ENCODE measurements around the gene NEUROD4. TPM values are rescaled to one million over a fixed set of nuclear protein-coding genes. Genes with fewer than 3 reads are reported as not detected.
A peak's percentile ranks its signal among the peaks of the same experiment; 100 is the strongest.
"Not testable (repeated sequence)": the region's sequence is repeated elsewhere in the genome, so short reads cannot be mapped to it uniquely, and the experiment has no call there.

The NEUROD4 gene
- total RNA-seq, 4 donors from 2014 or later: not detected

GRCh38 chr12:54984658-54985376 is 35.0 kb upstream of the NEUROD4 start, which contains the start of gene TESPA1:
Gene TESPA1, minus strand, starts transcription at chr12:54984762. Its CDS starts 10,200 bp downstream, at chr12:54974562.
- no peak within 1 kb of the TSS for H3K4me3 ChIP-seq (replicated peaks in 1 of 3)

GRCh38 chr12:54986773-54987172 is 33.0 kb upstream of the NEUROD4 start:
- peaks cover 16 to 27% of the 10 kb centered on the region in 2 donors for H3K4me1 ChIP-seq
- H3K27ac ChIP-seq; intact Hi-C loops (cut with DNase I); H3K27me3 ChIP-seq; H3K36me3 ChIP-seq; H3K4me3 ChIP-seq (replicated peaks in 1 of 3); H3K9me3 ChIP-seq; DNase-seq: not testable (repeated sequence)
- 94 to 96% methylated on average over 3 of the region's 3 CpGs for WGBS, 2 donors

More at GRCh38 chr12:54984658-54985376, 35.0 kb upstream of the NEUROD4 start, which contains the start of gene TESPA1:
- intact Hi-C loops (cut with DNase I): no loop called here
- no peak for TF ChIP-seq POLR2A (IDR thresholded peaks at IDR 0.05)
- TF ChIP-seq, protein P1, sequence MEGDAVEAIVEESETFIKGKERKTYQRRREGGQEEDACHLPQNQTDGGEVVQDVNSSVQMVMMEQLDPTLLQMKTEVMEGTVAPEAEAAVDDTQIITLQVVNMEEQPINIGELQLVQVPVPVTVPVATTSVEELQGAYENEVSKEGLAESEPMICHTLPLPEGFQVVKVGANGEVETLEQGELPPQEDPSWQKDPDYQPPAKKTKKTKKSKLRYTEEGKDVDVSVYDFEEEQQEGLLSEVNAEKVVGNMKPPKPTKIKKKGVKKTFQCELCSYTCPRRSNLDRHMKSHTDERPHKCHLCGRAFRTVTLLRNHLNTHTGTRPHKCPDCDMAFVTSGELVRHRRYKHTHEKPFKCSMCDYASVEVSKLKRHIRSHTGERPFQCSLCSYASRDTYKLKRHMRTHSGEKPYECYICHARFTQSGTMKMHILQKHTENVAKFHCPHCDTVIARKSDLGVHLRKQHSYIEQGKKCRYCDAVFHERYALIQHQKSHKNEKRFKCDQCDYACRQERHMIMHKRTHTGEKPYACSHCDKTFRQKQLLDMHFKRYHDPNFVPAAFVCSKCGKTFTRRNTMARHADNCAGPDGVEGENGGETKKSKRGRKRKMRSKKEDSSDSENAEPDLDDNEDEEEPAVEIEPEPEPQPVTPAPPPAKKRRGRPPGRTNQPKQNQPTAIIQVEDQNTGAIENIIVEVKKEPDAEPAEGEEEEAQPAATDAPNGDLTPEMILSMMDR (IDR thresholded peaks at IDR 0.05): no peak
- Histone ChIP-seq H3K27ac (peak within 1 kb of the TSS; percentile 15 to 56 (median 19)), H3K27me3 (no peaks in the 10 kb centered on the region), H3K9me3 (no peaks in the 10 kb centered on the region), H3K4me1 (peaks cover 16 to 27% of the 10 kb centered on the region in 2 donors), H3K36me3 (no peaks in the 10 kb centered on the region)
- WGBS, 2 donors: 22 to 29% methylated on average over 10 to 12 of the region's 12 CpGs
- peak; percentile 32 to 55 for DNase-seq

DNA sequence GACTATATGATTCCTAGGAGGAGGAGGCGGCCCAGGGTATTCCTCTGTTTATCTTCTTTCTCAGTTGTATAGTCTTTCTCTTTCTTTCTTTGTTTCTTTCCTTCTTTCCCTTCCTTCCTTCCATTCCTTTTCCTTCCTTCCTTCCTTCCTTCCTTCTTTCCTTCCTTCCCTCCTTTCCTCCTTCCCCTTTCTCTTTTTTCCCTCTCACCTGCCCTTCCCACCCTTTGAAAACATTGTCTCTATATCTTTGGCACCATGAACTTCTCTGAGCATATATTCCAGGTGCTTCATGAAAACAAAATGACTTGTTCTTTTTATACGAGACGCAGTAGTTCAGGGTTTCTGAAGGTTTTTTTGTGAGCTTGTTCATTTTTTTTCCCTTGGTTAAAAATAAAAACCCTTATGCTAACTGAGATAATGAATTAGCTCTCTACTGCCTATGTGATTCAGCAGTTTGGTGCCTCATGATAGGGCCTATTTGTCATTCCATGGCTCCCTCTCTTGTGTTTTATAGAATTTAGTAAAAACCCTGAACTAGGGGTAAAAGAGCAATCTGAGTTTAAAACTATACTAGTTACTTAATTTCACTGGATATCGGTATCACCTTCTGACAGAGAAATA is 32.1 kb upstream of the NEUROD4 start:
- Histone ChIP-seq H3K27me3 (no peaks in the 10 kb centered on the region), H3K4me3 (replicated peaks in 1 of 3) (no peak overlapping the region), H3K36me3 (no peaks in the 10 kb centered on the region), H3K4me1 (peaks cover 16 to 27% of the 10 kb centered on the region in 2 donors), H3K9me3 (no peaks in the 10 kb centered on the region), H3K27ac (no peak overlapping the region)
- DNase-seq: no peak
- 77 to 92% methylated on average over 4 of the region's 4 CpGs for WGBS, 2 donors
- intact Hi-C loops (cut with DNase I): no loop called here
- no peak for TF ChIP-seq POLR2A (IDR thresholded peaks at IDR 0.05)
- TF ChIP-seq, protein P1 (IDR thresholded peaks at IDR 0.05): no peak

- peaks cover 16 to 27% of the 10 kb centered on the region in 2 donors for H3K4me1 ChIP-seq
- TF ChIP-seq, protein P1 (IDR thresholded peaks at IDR 0.05): no peak
- no peak for TF ChIP-seq POLR2A (IDR thresholded peaks at IDR 0.05)
- H3K4me3 ChIP-seq (replicated peaks in 1 of 3): no peak overlapping the region
- H3K9me3 ChIP-seq: no peaks in the 10 kb centered on the region
- no peaks in the 10 kb centered on the region for H3K27me3 ChIP-seq
- DNase-seq: peak; percentile 72 to 76
- intact Hi-C loops (cut with DNase I): no loop called here
- WGBS, 2 donors: 35 to 39% methylated on average over 1 of the region's 1 CpG
- H3K36me3 ChIP-seq: no peaks in the 10 kb centered on the region
- H3K27ac ChIP-seq: peak overlapping the region in 1 of 3 donors; percentile 58
Measured at GRCh38 chr12:54988402-54989054, 31.2 kb upstream of the NEUROD4 start.

- no peaks in the 10 kb centered on the region for H3K27me3 ChIP-seq
- no peak for DNase-seq
Measured at GRCh38 chr12:54989829-54990228, 29.9 kb upstream of the NEUROD4 start.

More at GRCh38 chr12:54989829-54990228, 29.9 kb upstream of the NEUROD4 start:
- no peaks in the 10 kb centered on the region for H3K36me3 ChIP-seq
- intact Hi-C loops (cut with DNase I): loop anchor here (5.0 kb wide), 1 partner anchor 82 kb away; no protein-coding TSS in a partner anchor
- TF ChIP-seq, protein P1 (IDR thresholded peaks at IDR 0.05): no peak
- no peak for TF ChIP-seq POLR2A (IDR thresholded peaks at IDR 0.05)
- peaks cover 12 to 22% of the 10 kb centered on the region in 2 donors for H3K4me1 ChIP-seq
- 61 to 69% methylated on average over 1 of the region's 1 CpG for WGBS, 2 donors
- H3K9me3 ChIP-seq: no peaks in the 10 kb centered on the region
- no peak overlapping the region for H3K4me3 ChIP-seq (replicated peaks in 1 of 3)
- no peak overlapping the region for H3K27ac ChIP-seq

Measured in thyroid gland (tissue), 4 donors.